SK-N-SH treated with all-trans-retinoic acid at 6 μM for 48 hours (cell line): ENCODE measurements around the gene LRRC4B.

Experiments
- ATAC-seq: fragments of 200-7000 bp; cut with Tn5 transposase; 3 replicates; pipeline ENCODE4 v1.9.1; 2020; ENCODE audit warnings: mild to moderate bottlenecking, moderate library complexity
- ARNTL ChIP-seq: fragments of 450-650 bp; formaldehyde crosslinking; IDR thresholded peaks from 2 replicates; pipeline ENCODE4 v1.5.0; 2020; ENCODE audit warnings: low read depth, mild to moderate bottlenecking, moderate library complexity, borderline replicate concordance
- CREB5 ChIP-seq: fragments of 250-450 bp; sonication (Bioruptor Pico); IDR thresholded peaks from 2 replicates; pipeline ENCODE4 v1.5.1; 2020; ENCODE audit warnings: low read depth, mild to moderate bottlenecking, moderate library complexity
- CSDC2 ChIP-seq: fragments of 250-450 bp; sonication (Bioruptor Pico); IDR thresholded peaks from 2 replicates; pipeline ENCODE4 v1.5.0; 2020; ENCODE audit warnings: mild to moderate bottlenecking, moderate library complexity
- CSRNP3 ChIP-seq: fragments of 250-450 bp; sonication (Bioruptor Pico); IDR thresholded peaks from 2 replicates; pipeline ENCODE4 v1.5.1; 2021; ENCODE audit warnings: mild to moderate bottlenecking, moderate library complexity
- ESRRG ChIP-seq: fragments of 250-450 bp; sonication (Bioruptor Pico); IDR thresholded peaks from 2 replicates; pipeline ENCODE4 v1.6.1; 2021; ENCODE audit warnings: mild to moderate bottlenecking
- GLIS3 ChIP-seq: fragments of 250-450 bp; sonication (Bioruptor Pico); IDR thresholded peaks from 2 replicates; pipeline ENCODE4 v1.5.0; 2020; ENCODE audit warnings: mild to moderate bottlenecking, moderate library complexity
- ISL1 ChIP-seq: fragments of 250-450 bp; sonication (Bioruptor Pico); IDR thresholded peaks from 2 replicates; pipeline ENCODE4 v2.1.2; 2022; ENCODE audit warnings: mild to moderate bottlenecking, moderate library complexity
- PATZ1 ChIP-seq: fragments of 250-450 bp; sonication (Bioruptor Pico); IDR thresholded peaks from 2 replicates; pipeline ENCODE4 v1.8.0; 2020; ENCODE audit warnings: mild to moderate bottlenecking, moderate library complexity, borderline replicate concordance
- PPARA ChIP-seq: fragments of 250-450 bp; sonication (Bioruptor Pico); IDR thresholded peaks from 2 replicates; pipeline ENCODE4 v1.5.0; 2020; ENCODE audit warnings: mild to moderate bottlenecking, borderline replicate concordance
- RARB ChIP-seq: fragments of 250-450 bp; sonication (Bioruptor Pico); IDR thresholded peaks from 2 replicates; pipeline ENCODE4 v1.8.0; 2021; ENCODE audit warnings: mild to moderate bottlenecking, moderate library complexity
- SNAI2 ChIP-seq: fragments of 250-450 bp; sonication (Bioruptor Pico); IDR thresholded peaks from 2 replicates; pipeline ENCODE4 v1.5.0; 2020; ENCODE audit warnings: mild to moderate bottlenecking, moderate library complexity
- TOX ChIP-seq: fragments of 250-450 bp; sonication (Bioruptor Pico); IDR thresholded peaks from 2 replicates; pipeline ENCODE4 v1.8.0; 2021; ENCODE audit warnings: mild to moderate bottlenecking, moderate library complexity, borderline replicate concordance
- TSHZ2 ChIP-seq: fragments of 250-450 bp; sonication (Bioruptor Pico); IDR thresholded peaks from 2 replicates; pipeline ENCODE4 v1.5.0; 2020; ENCODE audit warnings: mild to moderate bottlenecking, moderate library complexity
- ZC3H10 ChIP-seq: fragments of 250-450 bp; sonication (Bioruptor Pico); IDR thresholded peaks from 2 replicates; pipeline ENCODE4 v1.5.1; 2021; ENCODE audit warnings: mild to moderate bottlenecking, moderate library complexity
- ZFP3 ChIP-seq: fragments of 250-450 bp; sonication (Bioruptor Pico); IDR thresholded peaks from 2 replicates; pipeline ENCODE4 v1.5.0; 2020; ENCODE audit warnings: mild to moderate bottlenecking, moderate library complexity
- ZFP30 ChIP-seq: fragments of 450-650 bp; formaldehyde crosslinking; IDR thresholded peaks from 2 replicates; pipeline ENCODE4 v1.5.0; 2022; ENCODE audit warnings: mild to moderate bottlenecking, moderate library complexity
- ZNF565 ChIP-seq: fragments of 450-650 bp; formaldehyde crosslinking; conservative IDR thresholded peaks from 2 replicates; pipeline ENCODE4 v1.5.0; 2020; ENCODE audit warnings: low read depth, mild to moderate bottlenecking, moderate library complexity
- ZNF70 ChIP-seq: fragments of 450-650 bp; formaldehyde crosslinking; IDR thresholded peaks from 2 replicates; pipeline ENCODE4 v1.5.0; 2020; ENCODE audit warnings: mild to moderate bottlenecking, moderate library complexity
- ZNF8 ChIP-seq: fragments of 450-650 bp; formaldehyde crosslinking; IDR thresholded peaks from 2 replicates; pipeline ENCODE4 v1.5.0; 2020; ENCODE audit warnings: mild to moderate bottlenecking, moderate library complexity

The LRRC4B gene

GRCh38 chr19:50497022-50497405 lies 71.2 kb downstream of the LRRC4B start (continued):
- no peak for TF ChIP-seq PATZ1 (CRISPR knock-in tag)
- no peak for TF ChIP-seq PPARA
- TF ChIP-seq ZNF8 (CRISPR knock-in tag) = no peak
- no peak for TF ChIP-seq GLIS3 (CRISPR knock-in tag)
- TF ChIP-seq CSDC2 (CRISPR knock-in tag) = no peak

GRCh38 chr19:50496189-50497021 lies 71.8 kb downstream of the LRRC4B start:
- peak; percentile 48 for ATAC-seq
- no peak for TF ChIP-seq RARB (CRISPR knock-in tag)
- TF ChIP-seq ZFP3 (CRISPR knock-in tag) = no peak
- no peak for TF ChIP-seq PATZ1 (CRISPR knock-in tag)
- no peak for TF ChIP-seq CSRNP3 (CRISPR knock-in tag)
- TF ChIP-seq GLIS3 (CRISPR knock-in tag) = no peak
- no peak for TF ChIP-seq ISL1
- no peak for TF ChIP-seq ZC3H10
- TF ChIP-seq ESRRG = no peak
- TF ChIP-seq ZFP30 = no peak
- TF ChIP-seq SNAI2 = no peak
- no peak for TF ChIP-seq ZNF70 (CRISPR knock-in tag)
- no peak for TF ChIP-seq ZNF565 (CRISPR knock-in tag)
- TF ChIP-seq, all 23 proteins: peak for 0

- ATAC-seq = no peak
- TF ChIP-seq CREB5 (no peak), ZC3H10 (no peak), ARNTL (no peak), TSHZ2 (no peak), RARB (CRISPR knock-in tag) (no peak), GLIS3 (CRISPR knock-in tag) (no peak), ISL1 (no peak), PATZ1 (CRISPR knock-in tag) (no peak), CSDC2 (CRISPR knock-in tag) (no peak), TOX (CRISPR knock-in tag) (no peak), CSRNP3 (CRISPR knock-in tag) (no peak), ZFP30 (no peak)
- TF ChIP-seq, all 23 proteins: peak for 0
Measured at GRCh38 chr19:50495020-50495531, 73.2 kb downstream of the LRRC4B start.
